ENCODE measurements around the gene BCL2L1.
"Not testable (repeated sequence)": the region's sequence is repeated elsewhere in the genome, so short reads cannot be mapped to it uniquely, and the experiment has no call there.

BCL2L1 gene

GRCh38 chr20:31642837-31643236 lies 79.8 kb downstream of the BCL2L1 start:
- no peak for DNase-seq

GRCh38 chr20:31641391-31641790 lies 81.3 kb downstream of the BCL2L1 start:
- DNase-seq = no peak

DNA sequence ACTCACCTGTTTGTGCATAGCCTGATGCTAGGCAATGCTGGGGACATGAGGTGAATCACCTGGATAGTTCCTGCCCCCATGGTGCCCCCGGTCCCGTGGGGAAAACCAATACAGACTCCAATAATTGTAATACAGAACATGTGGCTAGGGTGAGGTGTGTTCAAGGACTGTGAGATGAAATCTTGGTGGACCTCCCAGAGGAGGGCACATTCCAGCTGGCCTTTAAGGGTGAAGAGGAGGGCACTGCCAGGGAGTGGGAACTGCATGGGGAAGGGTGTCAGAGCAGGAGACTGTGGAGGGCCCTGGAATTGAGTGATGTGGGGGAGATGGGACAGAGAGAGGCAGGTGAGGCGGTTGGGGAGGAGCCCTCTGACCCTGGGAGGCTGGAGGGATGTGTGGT lies 82.4 kb downstream of the BCL2L1 start:
- no peak for DNase-seq

DNA sequence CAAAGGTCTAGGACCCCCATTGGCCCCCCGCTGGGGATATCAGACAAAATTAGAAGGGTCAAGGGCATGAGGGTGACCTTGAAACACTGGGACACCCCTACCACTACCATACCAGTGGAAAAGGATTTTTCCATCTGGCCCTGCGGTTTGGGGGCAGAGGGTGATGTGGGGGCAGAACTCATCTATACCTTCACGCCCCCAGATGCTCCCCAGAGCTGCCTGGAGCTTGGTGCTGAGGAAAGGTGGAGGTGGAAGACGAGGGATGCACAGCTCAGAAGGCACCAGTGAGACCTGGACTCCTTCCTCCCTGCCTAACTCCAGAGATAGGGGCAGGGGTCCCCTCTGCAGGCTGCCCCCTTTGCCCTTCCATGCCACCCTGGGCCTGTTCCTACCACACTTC lies 83.9 kb downstream of the BCL2L1 start:
- DNase-seq = no peak

DNA sequence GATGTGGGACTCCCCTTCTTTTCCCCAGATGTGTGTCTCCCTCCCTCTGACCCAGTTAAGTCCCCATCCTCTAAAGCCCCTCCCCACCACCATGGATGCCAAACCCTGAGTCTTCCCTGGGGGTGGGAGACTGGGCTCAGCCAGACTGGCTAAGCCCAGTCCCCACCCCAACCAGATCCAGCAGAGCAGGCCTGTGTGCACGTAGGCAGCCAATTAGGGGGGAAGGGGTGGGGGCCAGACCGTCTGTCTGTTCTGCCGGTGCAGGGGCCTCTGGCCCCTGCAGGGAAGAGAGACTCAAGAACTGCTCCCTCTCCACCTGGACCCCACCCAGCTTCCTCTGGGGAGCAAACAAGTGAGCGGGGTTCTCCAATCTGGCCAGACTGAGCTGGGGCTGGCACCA lies 84.4 kb downstream of the BCL2L1 start:
- no peak for DNase-seq

- no peak for DNase-seq
Observed at GRCh38 chr20:31637660-31638059, 85.0 kb downstream of the BCL2L1 start, which contains the start of gene COX4I2. TSS of gene COX4I2 (plus strand) at chr20:31637912. CDS start at chr20:31639018, 1,106 bp downstream.

GRCh38 chr20:31633339-31633914 lies 89.2 kb downstream of the BCL2L1 start:
- DNase-seq = no peak

DNA sequence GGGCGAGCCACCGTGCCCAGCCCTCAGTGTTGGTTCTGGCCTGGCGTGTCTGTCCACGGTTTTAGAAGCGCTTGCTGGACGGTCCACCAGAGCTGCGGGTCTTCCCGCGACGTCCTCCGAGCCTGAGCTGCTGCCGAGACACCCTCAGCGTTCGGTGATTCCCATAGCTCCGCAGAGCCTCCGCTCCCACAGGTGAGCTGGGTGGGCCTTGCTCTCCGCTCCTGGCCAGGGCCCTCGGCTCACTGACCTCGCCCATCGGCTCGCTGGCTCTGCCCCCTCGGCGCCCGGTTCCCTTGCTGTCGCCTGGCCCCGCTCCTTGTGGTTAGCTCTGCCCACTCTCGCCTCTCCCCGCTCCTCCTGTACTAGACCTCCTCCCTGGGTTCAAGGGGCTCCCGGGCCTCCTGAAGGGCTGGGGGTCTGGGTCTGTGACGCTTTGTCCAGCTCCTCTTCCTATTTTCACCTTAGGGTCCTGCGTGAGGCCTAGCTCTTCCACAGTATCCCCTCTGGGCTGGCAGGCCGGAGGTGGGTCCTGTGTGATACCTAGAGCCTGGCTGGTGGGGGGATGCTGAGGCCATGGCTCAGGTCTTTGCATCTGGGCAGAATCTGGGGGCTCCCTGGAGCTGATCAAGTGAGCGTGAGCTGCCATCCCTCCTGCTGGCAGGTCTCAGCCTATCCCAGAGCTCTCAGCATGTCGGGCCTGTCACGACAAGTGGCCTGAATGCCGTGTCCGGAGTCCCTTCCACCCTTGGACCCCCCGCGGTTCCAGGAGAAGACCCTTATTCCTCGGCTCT lies 89.9 kb downstream of the BCL2L1 start:
- no peak for DNase-seq

DNA sequence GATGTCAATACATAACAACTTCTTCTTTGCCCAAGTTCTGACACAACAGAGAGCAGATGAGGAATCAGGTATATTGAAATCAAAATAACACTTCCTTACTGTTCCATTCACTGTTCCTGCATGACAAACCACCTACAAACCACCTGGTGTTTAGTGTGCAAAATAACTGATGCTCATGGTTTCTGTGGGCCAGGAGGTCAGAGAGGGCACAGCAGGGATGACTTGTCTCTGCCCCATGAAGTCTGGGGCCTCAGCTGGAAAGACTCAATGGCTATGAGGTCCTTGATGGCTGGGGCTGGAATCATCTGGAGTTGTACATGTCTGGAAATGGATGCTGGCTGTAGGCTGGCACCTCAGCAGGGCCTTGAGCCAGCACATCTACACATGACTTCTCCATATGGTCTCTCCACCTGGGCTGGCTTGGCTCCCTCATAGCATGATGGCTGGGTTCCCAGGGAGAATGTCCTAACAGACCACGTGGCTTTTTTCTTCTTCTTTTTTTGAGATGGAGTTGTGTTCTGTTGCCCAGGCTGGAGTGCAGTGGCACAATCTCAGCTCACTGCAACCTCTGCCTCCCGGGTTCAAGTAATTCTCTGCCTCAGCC lies 92.4 kb downstream of the BCL2L1 start:
- DNase-seq = no peak

GRCh38 chr20:31628057-31628456 lies 94.6 kb downstream of the BCL2L1 start:
- not testable (repeated sequence) for DNase-seq

DNA sequence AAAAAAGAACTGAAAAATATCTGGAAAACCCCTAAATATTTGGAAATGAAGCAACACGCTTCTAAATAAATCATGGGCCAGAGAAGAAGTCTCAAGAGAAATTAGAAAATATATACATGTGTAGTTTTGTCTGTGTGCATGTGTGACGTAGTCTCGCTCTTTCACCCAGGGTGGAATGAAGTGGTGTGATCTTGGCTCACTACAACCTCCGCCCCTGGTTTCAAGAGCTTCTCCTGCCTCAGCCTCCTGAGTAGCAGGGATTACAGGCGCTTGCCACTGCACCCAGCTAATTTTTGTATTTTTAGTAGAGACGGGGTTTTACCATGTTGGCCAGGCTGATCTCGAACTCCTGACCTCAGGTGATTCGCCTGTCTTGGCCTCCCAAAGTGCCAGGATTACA lies 96.1 kb downstream of the BCL2L1 start:
- DNase-seq = not testable (repeated sequence)

- DNase-seq = not testable (repeated sequence)
Observed at GRCh38 chr20:31623123-31623505, 99.6 kb downstream of the BCL2L1 start.

DNA sequence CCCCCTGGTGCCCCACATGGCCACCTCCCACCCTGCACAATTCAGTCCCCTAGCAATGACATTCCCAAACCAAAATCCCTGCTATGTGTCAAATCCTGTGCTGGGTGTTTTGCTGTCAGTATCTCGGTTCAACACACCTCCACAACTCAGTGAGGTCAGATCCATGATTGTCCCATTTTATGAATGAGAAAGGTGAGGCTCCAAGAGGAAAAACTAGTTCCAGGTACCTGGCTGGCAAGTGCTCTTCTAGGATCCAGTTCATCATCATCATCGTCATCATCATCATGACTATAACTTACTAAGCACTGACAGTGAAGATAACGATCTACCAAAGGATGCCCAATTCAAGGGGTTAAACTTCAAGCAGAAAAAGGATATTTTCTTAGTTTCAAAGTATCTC lies 102.4 kb downstream of the BCL2L1 start:
- DNase-seq = no peak

- no peak for DNase-seq
Observed at GRCh38 chr20:31617432-31618104, 105.1 kb downstream of the BCL2L1 start.

GRCh38 chr20:31615416-31615815 lies 107.3 kb downstream of the BCL2L1 start:
- DNase-seq = no peak

Measured in activated gamma-delta T cell (primary cell).